Astrocyte of the cerebellum (primary cell): ENCODE data around the gene HIP1R.
A peak's percentile ranks its signal among the peaks of the same experiment; 100 is the strongest.

ENCODE experiments used
- DNase-seq: peaks from one replicate; pipeline ENCODE4 v3.0.0-alpha.2; 2011; ENCODE audit warnings: low read depth
- H3K4me3 ChIP-seq: 2 replicates; pipeline ENCODE4 v1.5.1; 2011; ENCODE audit warnings: mild to moderate bottlenecking, low read depth, low read length, moderate library complexity
- CTCF ChIP-seq: IDR thresholded peaks from 2 replicates; pipeline ENCODE4 v1.5.1; 2012; ENCODE audit warnings: low read length, low read depth, moderate library complexity, mild to moderate bottlenecking; ENCODE audit errors: missing control alignments
- in situ Hi-C: cut with HindIII; loops from 2 replicates; pipeline ENCODE4 v1.10.0; 2017; ENCODE audit warnings: low sequenced_read_pairs

Gene HIP1R

GRCh38 chr12:122847921-122848421 is 12.7 kb downstream of the HIP1R start:
- no peak for TF ChIP-seq CTCF
- DNase-seq: no peak
- H3K4me3 ChIP-seq: no peak overlapping the region
- in situ Hi-C loops: no loop called here

GRCh38 chr12:122848471-122849351 is 13.5 kb downstream of the HIP1R start:
- in situ Hi-C loops: no loop called here
- no peak for TF ChIP-seq CTCF
- H3K4me3 ChIP-seq: no peak overlapping the region
- DNase-seq: no peak

- no peak for TF ChIP-seq CTCF
- DNase-seq: no peak
- in situ Hi-C loops: no loop called here
- H3K4me3 ChIP-seq: no peak overlapping the region
These were observed 14.2 kb downstream of the HIP1R start for GRCh38 chr12:122849352-122850047.

GRCh38 chr12:122850048-122850445 is 14.8 kb downstream of the HIP1R start:
- no peak overlapping the region for H3K4me3 ChIP-seq
- in situ Hi-C loops: no loop called here
- DNase-seq: no peak
- no peak for TF ChIP-seq CTCF

GRCh38 chr12:122850695-122851350 is 15.6 kb downstream of the HIP1R start:
- in situ Hi-C loops: no loop called here
- TF ChIP-seq CTCF: no peak
- no peak for DNase-seq
- no peak overlapping the region for H3K4me3 ChIP-seq

GRCh38 chr12:122851820-122852219 is 16.6 kb downstream of the HIP1R start:
- DNase-seq: peak; percentile 49
- no peak for TF ChIP-seq CTCF
- in situ Hi-C loops: no loop called here

More at GRCh38 chr12:122851820-122852219, 16.6 kb downstream of the HIP1R start:
- no peak overlapping the region for H3K4me3 ChIP-seq
